HepG2 (cell line): ENCODE results near the gene HYAL1. TPM values are rescaled to one million over a fixed set of nuclear protein-coding genes. Genes with fewer than 3 reads are reported as not detected.

Experiments used
- AHR ChIP-seq: IDR thresholded peaks from 2 replicates; pipeline ENCODE4 v1.6.1; 2018; ENCODE audit warnings: missing genetic modification reagents, missing compliant biosample characterization
- BCL6 ChIP-seq: IDR thresholded peaks from 2 replicates; pipeline ENCODE4 v1.6.1; 2016; ENCODE audit warnings: missing genetic modification reagents, missing compliant biosample characterization
- NCOR1 ChIP-seq: fragments of 200-600 bp; sonication (generic); IDR thresholded peaks from 2 replicates; pipeline ENCODE4 v1.7.0; 2017; ENCODE audit warnings: antibody characterized with exemption, low read length, borderline replicate concordance
- NFE2 ChIP-seq: sonication (generic); formaldehyde crosslinking; IDR thresholded peaks from 2 replicates; pipeline ENCODE4 v1.4.0; 2020; ENCODE audit warnings: missing genetic modification reagents
- POLR2AphosphoS2 ChIP-seq: IDR thresholded peaks from 2 replicates; pipeline ENCODE4 v1.6.1; 2011; ENCODE audit warnings: low read depth, low read length, improper control_type of control experiment
- TEAD3 ChIP-seq: optimal IDR thresholded peaks from 2 replicates; pipeline ENCODE3; 2016; ENCODE audit warnings: borderline replicate concordance
- ZNF329 ChIP-seq: sonication (generic); formaldehyde crosslinking; IDR thresholded peaks from 2 replicates; pipeline ENCODE4 v1.9.0; 2021; ENCODE audit warnings: low read depth, mild to moderate bottlenecking, missing genetic modification reagents
- ZNF746 ChIP-seq: sonication (generic); formaldehyde crosslinking; IDR thresholded peaks from 2 replicates; pipeline ENCODE4 v1.8.0; 2022; ENCODE audit warnings: mild to moderate bottlenecking, missing genetic modification reagents
- ZNF878 ChIP-seq: sonication (generic); formaldehyde crosslinking; IDR thresholded peaks from 2 replicates; pipeline ENCODE4 v1.8.1; 2023; ENCODE audit warnings: mild to moderate bottlenecking, missing genetic modification reagents, moderate library complexity
- ZNF891 ChIP-seq: sonication (generic); formaldehyde crosslinking; IDR thresholded peaks from 2 replicates; pipeline ENCODE4 v1.5.0; 2020; ENCODE audit warnings: mild to moderate bottlenecking, missing genetic modification reagents
- polyA plus RNA-seq, 8 experiments: library from polyadenylated mRNA; depleted of rRNA in 3 of 8; stranded (reverse) in 7 of 8; unstranded in 1 of 8; fragments of >200 nt; fragmentation: Illumina TruSeq in 4 of 8; extraction: Trizol in 4 of 8; gene quantifications; 2 replicates each; pipeline versions ENCODE4 v1.2.1 to v1.2.3, GENCODE V29; 2011 to 2016; ENCODE audit warnings: low read depth in 4 of 8, missing spikeins in 1 of 8, mixed read lengths in 1 of 8; ENCODE audit not compliant: insufficient read depth in 1 of 8
- total RNA-seq, 5 experiments: library from RNA; depleted of rRNA; stranded (reverse); fragments of >200 nt; fragmentation: Illumina TruSeq; extraction: Trizol; gene quantifications; 2 replicates each; pipeline ENCODE4 v1.2.3, GENCODE V29; 2016; ENCODE audit warnings: low read depth in 1 of 5
- TF ChIP-seq, protein P1 (sequence below): sonication (generic); formaldehyde crosslinking; IDR thresholded peaks from 2 replicates; pipeline ENCODE4 v1.5.1; 2020; ENCODE audit warnings: mild to moderate bottlenecking, missing genetic modification reagents
- TF ChIP-seq, protein P2 (sequence below), 2 experiments: IDR thresholded peaks; 2 replicates each; pipeline ENCODE4 v1.6.1; 2011 to 2012; ENCODE audit warnings: low read length in 2 of 2, borderline replicate concordance in 1 of 2, low read depth in 1 of 2, mild to moderate bottlenecking in 1 of 2, moderate library complexity in 1 of 2
- TF ChIP-seq, protein P3 (sequence below): sonication (generic); formaldehyde crosslinking; IDR thresholded peaks from 2 replicates; pipeline ENCODE4 v1.5.0; 2020; ENCODE audit warnings: missing genetic modification reagents, mild to moderate bottlenecking, borderline replicate concordance
- TF ChIP-seq, protein P4 (sequence below): sonication (generic); formaldehyde crosslinking; IDR thresholded peaks from 2 replicates; pipeline ENCODE4 v1.4.0; 2020; ENCODE audit warnings: missing genetic modification reagents, borderline replicate concordance
- TF ChIP-seq, protein P5 (sequence below): sonication (generic); formaldehyde crosslinking; IDR thresholded peaks from 2 replicates; pipeline ENCODE4 v1.9.0; 2022; ENCODE audit warnings: low read depth, missing genetic modification reagents

Gene HYAL1
- total and polyA plus RNA-seq, 2 of the 13 experiments (the other 11 are each of a cell fraction or from before 2014, with no cell fraction given): 76.5 to 193 TPM

DNA sequence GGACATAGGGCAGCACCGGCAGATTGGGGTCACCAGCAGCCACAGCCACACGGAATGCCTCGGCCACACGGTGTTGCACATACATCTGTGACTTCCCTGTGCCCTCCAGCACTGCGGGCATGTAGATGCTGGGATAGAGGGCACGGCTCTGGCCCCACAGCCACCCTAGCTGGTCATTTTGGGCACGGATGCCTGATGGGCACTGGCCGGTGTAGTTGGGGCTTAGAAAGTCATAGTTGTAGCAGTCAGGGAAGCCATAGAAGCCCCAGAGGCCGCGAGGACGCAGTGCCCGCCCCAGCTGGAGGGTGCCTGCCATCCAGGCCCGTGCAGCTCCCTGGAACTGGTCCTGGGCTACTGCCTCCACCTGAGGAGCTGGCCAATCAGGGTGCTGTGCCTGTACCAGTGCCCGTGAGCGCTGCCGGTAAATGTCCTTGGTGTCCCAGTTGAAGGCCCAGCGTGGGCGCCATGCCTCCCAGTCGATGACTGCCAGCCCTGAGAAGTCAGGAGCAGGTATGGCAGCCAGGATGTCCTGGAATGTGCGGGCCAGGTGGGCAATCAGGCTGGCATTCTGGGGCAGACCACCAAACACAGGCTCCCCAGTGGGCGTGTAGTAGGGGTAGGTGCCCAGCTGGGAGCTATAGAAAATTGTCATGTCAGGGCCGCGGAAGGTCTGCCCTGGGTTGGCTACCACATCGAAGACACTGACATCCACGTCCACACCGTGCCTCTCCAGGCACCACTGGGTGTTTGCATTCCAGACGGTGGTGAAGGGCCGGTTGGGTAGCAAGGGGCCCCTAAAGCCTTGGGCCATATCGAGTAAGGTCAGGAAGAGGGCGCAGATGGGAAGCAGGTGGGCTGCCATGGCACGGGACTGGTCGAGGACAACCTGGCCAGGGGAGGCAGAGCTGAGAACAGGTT, 1.0 kb downstream of the HYAL1 start (continued):
- TF ChIP-seq, protein P1, sequence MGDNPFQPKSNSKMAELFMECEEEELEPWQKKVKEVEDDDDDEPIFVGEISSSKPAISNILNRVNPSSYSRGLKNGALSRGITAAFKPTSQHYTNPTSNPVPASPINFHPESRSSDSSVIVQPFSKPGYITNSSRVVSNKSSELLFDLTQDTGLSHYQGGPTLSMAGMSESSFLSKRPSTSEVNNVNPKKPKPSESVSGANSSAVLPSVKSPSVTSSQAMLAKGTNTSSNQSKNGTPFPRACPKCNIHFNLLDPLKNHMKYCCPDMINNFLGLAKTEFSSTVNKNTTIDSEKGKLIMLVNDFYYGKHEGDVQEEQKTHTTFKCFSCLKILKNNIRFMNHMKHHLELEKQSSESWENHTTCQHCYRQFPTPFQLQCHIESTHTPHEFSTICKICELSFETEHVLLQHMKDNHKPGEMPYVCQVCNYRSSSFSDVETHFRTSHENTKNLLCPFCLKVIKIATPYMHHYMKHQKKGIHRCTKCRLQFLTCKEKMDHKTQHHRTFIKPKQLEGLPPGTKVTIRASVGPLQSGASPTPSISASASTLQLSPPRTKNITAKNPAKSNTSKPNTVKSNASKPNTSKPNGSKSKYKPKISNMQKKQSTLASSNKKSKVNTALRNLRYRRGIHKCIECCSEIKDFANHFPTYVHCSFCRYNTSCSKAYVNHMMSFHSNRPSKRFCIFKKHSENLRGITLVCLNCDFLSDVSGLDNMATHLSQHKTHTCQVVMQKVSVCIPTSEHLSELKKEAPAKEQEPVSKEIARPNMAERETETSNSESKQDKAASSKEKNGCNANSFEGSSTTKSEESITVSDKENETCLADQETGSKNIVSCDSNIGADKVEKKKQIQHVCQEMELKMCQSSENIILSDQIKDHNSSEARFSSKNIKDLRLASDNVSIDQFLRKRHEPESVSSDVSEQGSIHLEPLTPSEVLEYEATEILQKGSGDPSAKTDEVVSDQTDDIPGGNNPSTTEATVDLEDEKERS: 0 out of 2 replicates have a peak, but pooled peaks have one; percentile 28
- TF ChIP-seq, protein P2, sequence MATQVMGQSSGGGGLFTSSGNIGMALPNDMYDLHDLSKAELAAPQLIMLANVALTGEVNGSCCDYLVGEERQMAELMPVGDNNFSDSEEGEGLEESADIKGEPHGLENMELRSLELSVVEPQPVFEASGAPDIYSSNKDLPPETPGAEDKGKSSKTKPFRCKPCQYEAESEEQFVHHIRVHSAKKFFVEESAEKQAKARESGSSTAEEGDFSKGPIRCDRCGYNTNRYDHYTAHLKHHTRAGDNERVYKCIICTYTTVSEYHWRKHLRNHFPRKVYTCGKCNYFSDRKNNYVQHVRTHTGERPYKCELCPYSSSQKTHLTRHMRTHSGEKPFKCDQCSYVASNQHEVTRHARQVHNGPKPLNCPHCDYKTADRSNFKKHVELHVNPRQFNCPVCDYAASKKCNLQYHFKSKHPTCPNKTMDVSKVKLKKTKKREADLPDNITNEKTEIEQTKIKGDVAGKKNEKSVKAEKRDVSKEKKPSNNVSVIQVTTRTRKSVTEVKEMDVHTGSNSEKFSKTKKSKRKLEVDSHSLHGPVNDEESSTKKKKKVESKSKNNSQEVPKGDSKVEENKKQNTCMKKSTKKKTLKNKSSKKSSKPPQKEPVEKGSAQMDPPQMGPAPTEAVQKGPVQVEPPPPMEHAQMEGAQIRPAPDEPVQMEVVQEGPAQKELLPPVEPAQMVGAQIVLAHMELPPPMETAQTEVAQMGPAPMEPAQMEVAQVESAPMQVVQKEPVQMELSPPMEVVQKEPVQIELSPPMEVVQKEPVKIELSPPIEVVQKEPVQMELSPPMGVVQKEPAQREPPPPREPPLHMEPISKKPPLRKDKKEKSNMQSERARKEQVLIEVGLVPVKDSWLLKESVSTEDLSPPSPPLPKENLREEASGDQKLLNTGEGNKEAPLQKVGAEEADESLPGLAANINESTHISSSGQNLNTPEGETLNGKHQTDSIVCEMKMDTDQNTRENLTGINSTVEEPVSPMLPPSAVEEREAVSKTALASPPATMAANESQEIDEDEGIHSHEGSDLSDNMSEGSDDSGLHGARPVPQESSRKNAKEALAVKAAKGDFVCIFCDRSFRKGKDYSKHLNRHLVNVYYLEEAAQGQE (IDR thresholded peaks at IDR 0.05; ENCODE audit: borderline replicate concordance in 1 of 2, low read depth in 1 of 2, low read length in 2 of 2): no peak
- TF ChIP-seq ZNF891 (CRISPR knock-in tag) (peak; percentile 62; the same call in 1 of the 2 replicates), NCOR1 (no peak), TEAD3 (CRISPR knock-in tag) (peak; percentile 2), ZNF746 (no peak), ZNF329 (CRISPR knock-in tag) (no peak), POLR2AphosphoS2 (0 out of 2 replicates have a peak, but pooled peaks have one; percentile 6), NFE2 (CRISPR knock-in tag) (no peak), BCL6 (CRISPR knock-in tag) (no peak), ZNF878 (peak; percentile 78), AHR (CRISPR knock-in tag) (0 out of 2 replicates have a peak, but pooled peaks have one; percentile 25)
- TF ChIP-seq, protein P3, sequence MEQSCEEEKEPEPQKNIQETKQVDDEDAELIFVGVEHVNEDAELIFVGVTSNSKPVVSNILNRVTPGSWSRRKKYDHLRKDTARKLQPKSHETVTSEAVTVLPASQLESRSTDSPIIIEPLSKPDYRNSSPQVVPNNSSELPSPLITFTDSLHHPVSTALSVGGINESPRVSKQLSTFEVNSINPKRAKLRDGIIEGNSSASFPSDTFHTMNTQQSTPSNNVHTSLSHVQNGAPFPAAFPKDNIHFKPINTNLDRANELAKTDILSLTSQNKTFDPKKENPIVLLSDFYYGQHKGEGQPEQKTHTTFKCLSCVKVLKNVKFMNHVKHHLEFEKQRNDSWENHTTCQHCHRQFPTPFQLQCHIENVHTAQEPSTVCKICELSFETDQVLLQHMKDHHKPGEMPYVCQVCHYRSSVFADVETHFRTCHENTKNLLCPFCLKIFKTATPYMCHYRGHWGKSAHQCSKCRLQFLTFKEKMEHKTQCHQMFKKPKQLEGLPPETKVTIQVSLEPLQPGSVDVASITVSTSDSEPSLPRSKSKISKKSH (CRISPR knock-in tag): no peak
- TF ChIP-seq, protein P4, sequence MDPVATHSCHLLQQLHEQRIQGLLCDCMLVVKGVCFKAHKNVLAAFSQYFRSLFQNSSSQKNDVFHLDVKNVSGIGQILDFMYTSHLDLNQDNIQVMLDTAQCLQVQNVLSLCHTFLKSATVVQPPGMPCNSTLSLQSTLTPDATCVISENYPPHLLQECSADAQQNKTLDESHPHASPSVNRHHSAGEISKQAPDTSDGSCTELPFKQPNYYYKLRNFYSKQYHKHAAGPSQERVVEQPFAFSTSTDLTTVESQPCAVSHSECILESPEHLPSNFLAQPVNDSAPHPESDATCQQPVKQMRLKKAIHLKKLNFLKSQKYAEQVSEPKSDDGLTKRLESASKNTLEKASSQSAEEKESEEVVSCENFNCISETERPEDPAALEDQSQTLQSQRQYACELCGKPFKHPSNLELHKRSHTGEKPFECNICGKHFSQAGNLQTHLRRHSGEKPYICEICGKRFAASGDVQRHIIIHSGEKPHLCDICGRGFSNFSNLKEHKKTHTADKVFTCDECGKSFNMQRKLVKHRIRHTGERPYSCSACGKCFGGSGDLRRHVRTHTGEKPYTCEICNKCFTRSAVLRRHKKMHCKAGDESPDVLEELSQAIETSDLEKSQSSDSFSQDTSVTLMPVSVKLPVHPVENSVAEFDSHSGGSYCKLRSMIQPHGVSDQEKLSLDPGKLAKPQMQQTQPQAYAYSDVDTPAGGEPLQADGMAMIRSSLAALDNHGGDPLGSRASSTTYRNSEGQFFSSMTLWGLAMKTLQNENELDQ: no peak
- TF ChIP-seq, protein P5, sequence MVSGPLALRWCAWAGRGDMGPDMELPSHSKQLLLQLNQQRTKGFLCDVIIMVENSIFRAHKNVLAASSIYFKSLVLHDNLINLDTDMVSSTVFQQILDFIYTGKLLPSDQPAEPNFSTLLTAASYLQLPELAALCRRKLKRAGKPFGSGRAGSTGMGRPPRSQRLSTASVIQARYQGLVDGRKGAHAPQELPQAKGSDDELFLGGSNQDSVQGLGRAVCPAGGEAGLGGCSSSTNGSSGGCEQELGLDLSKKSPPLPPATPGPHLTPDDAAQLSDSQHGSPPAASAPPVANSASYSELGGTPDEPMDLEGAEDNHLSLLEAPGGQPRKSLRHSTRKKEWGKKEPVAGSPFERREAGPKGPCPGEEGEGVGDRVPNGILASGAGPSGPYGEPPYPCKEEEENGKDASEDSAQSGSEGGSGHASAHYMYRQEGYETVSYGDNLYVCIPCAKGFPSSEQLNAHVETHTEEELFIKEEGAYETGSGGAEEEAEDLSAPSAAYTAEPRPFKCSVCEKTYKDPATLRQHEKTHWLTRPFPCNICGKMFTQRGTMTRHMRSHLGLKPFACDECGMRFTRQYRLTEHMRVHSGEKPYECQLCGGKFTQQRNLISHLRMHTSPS (CRISPR knock-in tag): no peak; the same call in none of the 2 replicates
